HG03520 (cell line): ENCODE results near the gene FOXN3.

Experiments used
- ATAC-seq: cut with Tn5 transposase; IDR thresholded peaks from one replicate; pipeline ENCODE4 v1.9.1; 2021; ENCODE audit warnings: mild to moderate bottlenecking, moderate library complexity; ENCODE audit not compliant: unreplicated experiment

Gene FOXN3

GRCh38 chr14:89366864-89367778 lies 49.9 kb downstream of the FOXN3 start:
- no peak for ATAC-seq

DNA sequence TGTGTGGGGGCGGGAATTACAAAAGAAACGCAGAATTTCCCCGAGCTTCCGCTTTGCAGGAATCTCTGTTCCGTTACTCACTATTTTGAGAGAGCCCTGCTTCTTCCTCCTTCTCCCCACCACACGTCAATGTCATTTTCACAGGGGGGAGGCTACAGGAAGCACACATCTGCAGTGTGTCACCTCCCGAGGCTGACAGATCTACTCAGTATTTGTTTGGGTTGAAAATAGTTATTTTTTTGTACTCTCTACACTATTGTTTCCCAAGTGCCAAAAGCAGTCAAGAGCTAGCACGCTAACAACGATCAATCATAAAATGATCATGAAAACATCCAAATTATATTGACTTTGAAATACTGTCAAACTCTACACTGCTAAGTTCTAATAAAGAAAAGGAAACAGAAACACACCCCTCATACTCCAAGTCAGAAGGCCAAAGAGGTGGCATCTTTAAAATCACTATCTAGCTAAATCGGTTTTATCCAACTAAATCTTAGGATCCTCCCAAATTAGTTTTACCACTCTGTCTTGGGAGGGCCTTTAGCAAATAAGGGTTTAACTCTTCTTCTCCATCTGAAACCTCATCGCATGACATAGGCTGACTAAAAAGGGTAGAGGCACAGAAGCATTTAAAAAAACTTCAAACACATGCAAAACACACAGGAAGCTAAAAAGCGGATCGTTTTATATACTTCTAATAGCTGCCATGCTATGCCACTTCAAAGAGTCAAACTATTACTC lies 51.8 kb downstream of the FOXN3 start:
- peak; percentile 90 for ATAC-seq

GRCh38 chr14:89364316-89364715 lies 52.7 kb downstream of the FOXN3 start:
- no peak for ATAC-seq

DNA sequence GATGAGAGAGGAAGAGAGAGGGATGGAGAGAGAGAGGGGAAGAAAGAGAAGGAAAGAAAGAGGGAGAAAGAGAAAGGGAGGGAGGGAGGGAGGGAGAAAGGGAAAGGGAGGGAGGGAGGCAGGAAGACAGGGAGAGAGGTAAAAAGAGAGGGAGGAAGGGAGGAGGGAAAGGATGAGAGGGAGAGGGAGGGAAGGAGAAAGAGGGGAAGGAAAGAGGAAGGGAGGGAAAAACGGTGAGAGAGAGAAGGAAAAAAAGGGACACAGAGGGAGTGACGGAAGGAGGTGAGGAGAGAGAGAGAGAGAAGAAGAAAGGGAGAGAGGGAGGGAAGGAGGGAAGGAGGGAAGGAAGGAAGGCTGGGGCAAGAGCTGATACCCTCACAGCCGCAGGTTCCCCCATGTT lies 56.8 kb downstream of the FOXN3 start:
- no peak for ATAC-seq

DNA sequence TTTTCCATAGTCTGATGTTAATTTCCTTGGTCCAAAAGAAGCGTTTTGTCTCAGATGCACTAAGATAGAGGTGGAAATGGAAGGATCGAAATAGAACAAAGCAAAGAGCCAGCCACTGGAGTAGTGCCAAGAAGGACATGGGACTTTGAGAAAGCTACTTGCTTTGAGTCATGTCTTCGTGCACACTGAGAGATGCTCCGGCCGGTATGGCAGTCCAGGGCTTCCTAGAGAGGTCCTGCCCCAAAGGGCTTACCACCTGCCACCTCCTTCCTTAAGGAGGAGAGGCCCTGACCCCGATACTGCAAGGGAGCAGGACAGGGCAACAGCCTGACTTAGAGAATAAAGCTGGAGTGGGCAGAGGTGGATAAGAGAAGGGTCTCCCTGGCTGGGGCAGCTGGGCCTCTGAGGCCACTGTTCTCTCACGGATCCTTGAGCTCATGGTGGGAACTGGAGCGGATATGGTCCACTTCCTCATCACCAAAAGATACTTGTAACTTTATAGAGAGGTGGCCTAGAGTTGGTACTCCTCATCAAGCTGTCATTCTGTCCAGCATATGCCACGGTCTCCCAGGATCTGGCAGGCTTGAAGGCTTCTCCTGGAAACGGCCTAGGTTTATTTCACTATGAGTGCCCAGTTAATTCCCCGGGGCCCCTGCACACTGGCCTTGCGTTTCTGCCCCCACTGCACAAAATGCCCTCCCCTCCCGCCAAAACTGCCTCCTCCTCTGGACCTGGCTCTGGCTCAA lies 57.4 kb downstream of the FOXN3 start:
- ATAC-seq: no peak

DNA sequence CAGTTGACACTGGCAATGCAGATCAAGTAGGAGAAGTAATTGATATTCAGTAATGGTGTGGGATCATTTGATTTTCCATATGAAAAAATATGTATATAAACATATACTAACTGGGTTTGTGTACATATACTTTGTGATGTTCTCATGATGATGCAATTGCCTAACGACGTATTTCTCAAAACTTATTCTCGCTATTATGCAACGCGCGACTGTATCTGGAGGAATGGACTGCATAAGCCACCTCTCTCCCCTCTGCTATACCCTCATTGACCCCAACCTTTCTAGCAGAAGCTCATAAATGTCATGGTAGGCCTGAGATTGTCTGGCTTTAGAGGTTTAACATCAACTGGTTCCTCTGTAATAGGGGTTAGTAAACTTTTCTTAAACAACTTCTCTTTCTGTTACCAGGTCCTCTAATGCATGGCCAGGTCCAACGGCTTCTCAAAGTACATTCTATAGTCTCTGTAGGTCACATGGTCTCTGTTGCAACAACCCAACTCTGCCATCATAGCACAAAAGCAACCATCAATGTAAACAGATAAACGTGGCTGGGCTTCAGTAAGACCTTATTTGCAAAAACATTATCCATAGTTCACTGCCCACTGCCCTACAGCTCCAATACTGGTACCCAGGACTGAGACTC lies 59.3 kb downstream of the FOXN3 start:
- ATAC-seq: no peak

- ATAC-seq: no peak
Measured at GRCh38 chr14:89356927-89357326, 60.1 kb downstream of the FOXN3 start.

- no peak for ATAC-seq
Measured at GRCh38 chr14:89356496-89356895, 60.5 kb downstream of the FOXN3 start.

DNA sequence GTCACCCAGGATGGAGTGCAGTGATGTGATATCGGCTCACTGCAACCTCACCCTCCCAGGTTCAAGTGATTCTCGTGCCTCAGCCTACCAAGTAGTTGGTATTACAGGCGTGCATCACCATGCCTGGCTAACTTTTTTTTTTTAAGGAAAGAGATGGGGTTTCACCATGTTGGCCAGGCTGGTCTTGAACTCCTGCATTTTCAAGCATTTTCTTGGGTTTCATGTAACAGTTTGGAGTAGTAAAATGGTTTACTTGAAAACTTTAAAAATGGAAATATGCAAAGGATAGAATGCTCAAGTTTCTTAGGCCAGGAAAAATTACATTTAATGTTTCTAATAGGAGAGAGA lies 63.3 kb downstream of the FOXN3 start:
- ATAC-seq: no peak

- ATAC-seq: no peak
Measured at GRCh38 chr14:89352976-89353765, 63.9 kb downstream of the FOXN3 start.

- peak; percentile 69 for ATAC-seq
Measured at GRCh38 chr14:89351516-89352404, 65.3 kb downstream of the FOXN3 start.

DNA sequence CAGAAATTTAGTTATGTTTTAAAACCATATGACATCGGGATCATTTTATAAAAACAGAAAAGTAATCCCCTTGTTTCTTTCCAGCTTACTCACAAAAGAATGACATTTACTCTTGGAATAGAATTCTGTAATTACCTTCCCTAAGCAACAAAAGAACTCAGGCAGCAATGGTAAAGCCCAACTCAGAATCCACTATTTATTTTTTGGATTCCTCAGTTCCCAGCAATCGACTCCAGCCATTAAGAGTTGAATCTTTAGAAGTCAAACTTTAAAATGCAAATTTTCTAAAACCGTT lies 65.9 kb downstream of the FOXN3 start:
- ATAC-seq: no peak

DNA sequence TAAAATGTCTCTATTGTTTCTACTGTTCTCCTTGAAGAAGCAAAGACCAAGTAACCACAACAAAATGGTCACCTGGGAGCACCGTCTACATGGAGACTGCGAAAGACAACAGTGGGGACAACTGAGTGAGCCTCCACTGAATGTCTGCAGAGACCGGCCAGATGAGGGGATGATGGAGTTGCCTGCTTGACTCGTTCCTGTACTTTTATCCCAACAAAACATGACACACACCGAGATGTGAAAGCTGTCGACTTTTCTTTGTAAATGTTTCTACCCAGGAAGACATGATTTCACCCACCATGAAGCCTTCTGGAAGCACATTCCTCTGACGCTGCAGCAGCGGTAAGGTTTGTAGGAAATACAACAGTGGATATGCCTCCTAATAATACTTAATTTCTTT lies 66.9 kb downstream of the FOXN3 start:
- ATAC-seq: no peak

GRCh38 chr14:89349171-89350008 lies 67.6 kb downstream of the FOXN3 start:
- no peak for ATAC-seq

- no peak for ATAC-seq
Measured at GRCh38 chr14:89348722-89349121, 68.3 kb downstream of the FOXN3 start.

GRCh38 chr14:89347885-89348284 lies 69.1 kb downstream of the FOXN3 start:
- no peak for ATAC-seq

DNA sequence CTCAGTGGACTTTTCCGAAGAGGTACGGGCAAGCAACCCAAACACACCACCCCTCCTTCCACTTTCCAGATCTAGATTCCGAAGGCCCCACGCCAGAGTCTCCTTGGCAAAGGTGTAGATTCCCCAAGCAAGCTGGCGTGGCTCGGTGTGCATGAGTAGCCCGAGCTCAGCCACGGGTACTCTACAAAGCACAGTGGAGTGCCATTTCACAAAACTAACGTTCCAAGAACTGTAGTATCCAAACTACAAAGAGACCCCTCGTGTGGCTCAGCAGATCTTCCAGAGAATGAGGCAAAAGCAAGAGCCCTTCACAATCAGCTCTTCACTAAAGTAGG lies 72.1 kb downstream of the FOXN3 start:
- no peak for ATAC-seq

DNA sequence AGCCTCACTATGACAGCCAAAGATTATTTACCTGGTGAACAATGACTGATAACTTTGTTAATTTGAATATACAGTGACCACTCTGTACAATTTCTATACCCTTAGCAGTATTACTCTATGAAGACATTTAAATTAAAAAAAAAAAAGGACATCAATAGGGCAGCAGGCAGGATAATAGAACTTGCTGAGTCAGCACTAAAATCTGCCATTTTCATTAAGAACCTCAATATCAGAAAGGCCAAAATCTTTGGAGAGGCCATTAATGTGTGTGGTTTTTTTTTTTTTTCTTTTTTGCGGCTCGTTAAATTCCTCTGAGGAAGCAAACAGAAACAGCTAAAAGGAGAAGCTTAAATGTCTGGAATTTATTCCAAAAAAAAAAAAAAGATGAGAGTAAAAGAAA lies 73.7 kb downstream of the FOXN3 start:
- ATAC-seq: no peak

- no peak for ATAC-seq
Measured at GRCh38 chr14:89342049-89342448, 75.0 kb downstream of the FOXN3 start.
